SK-N-SH (cell line): ENCODE data around the gene CPN1. TPM values are rescaled to one million over a fixed set of nuclear protein-coding genes. Genes with fewer than 3 reads are reported as not detected.

Experiments used
- CTCF ChIA-PET: fragments of 300-600, 350-600 bp; formaldehyde crosslinking; extraction: SDS; loops from one replicate; lab custom pipeline; 2021; lab: Yijun Ruan, JAX
- POLR2A ChIA-PET: fragments of 350-600 bp; sonication (Branson Sonifier 250); formaldehyde crosslinking; extraction: SDS; loops from one replicate; lab custom pipeline; 2020; ENCODE audit warnings: antibody characterized with exemption, inconsistent platforms; lab: Yijun Ruan, JAX
- DNase-seq: peaks from one replicate; pipeline ENCODE4 v3.0.0; 2012
- H2AFZ ChIP-seq: fragments of 200-600 bp; sonication (generic); 2 replicates; pipeline ENCODE4 v1.8.1; 2016; ENCODE audit warnings: antibody characterized with exemption, mild to moderate bottlenecking, low read depth
- H3F3A ChIP-seq: fragments of 200-600 bp; sonication (generic); replicated peaks from 2 replicates; pipeline ENCODE3; 2016; ENCODE audit warnings: antibody characterized with exemption, mild to moderate bottlenecking; ENCODE audit not compliant: insufficient read depth
- H3K27ac ChIP-seq, 2 experiments: fragments of 200-500 bp in 1 of 2; fragments of 200-600 bp in 1 of 2; sonication (Bioruptor generic) in 1 of 2; sonication (generic), shearing (Covaris generic) in 1 of 2; 2 replicates each; pipeline versions ENCODE4 v1.5.1 to v1.6.1; 2014 to 2016; ENCODE audit warnings: low read depth in 2 of 2, inconsistent platforms in 1 of 2, low read length in 1 of 2, mild to moderate bottlenecking in 1 of 2, mixed read lengths in 1 of 2
- H3K27me3 ChIP-seq: fragments of 200-600 bp; sonication (generic), shearing (Covaris generic); 2 replicates; pipeline ENCODE4 v1.6.1; 2016; ENCODE audit warnings: mixed run types; ENCODE audit not compliant: insufficient read depth
- H3K36me3 ChIP-seq, 2 experiments: fragments of 200-500 bp in 1 of 2; fragments of 200-600 bp in 1 of 2; sonication (Bioruptor generic) in 1 of 2; sonication (generic) in 1 of 2; replicated peaks in 1 of 2; 2 replicates each; pipeline versions ENCODE3 to v1.5.1; 2014 to 2016; ENCODE audit warnings: low read length in 1 of 2, mild to moderate bottlenecking in 1 of 2; ENCODE audit not compliant: insufficient read depth in 2 of 2, control insufficient read depth in 1 of 2
- H3K4me1 ChIP-seq, 2 experiments: fragments of 200-500 bp in 1 of 2; fragments of 200-600 bp in 1 of 2; sonication (Bioruptor generic) in 1 of 2; sonication (generic), shearing (Covaris generic) in 1 of 2; 2 replicates each; pipeline versions ENCODE4 v1.5.1 to v1.6.1; 2014 to 2016; ENCODE audit warnings: low read depth in 1 of 2, low read length in 1 of 2, mixed run types in 1 of 2; ENCODE audit not compliant: insufficient read depth in 2 of 2, control insufficient read depth in 1 of 2
- H3K4me2 ChIP-seq: fragments of 200-600 bp; sonication (generic), shearing (Covaris generic); 2 replicates; pipeline ENCODE4 v1.6.1; 2017; ENCODE audit warnings: mixed run types
- H3K4me3 ChIP-seq, 2 experiments: fragments of 200-500 bp in 1 of 2; fragments of 200-600 bp in 1 of 2; sonication (Bioruptor generic) in 1 of 2; sonication (generic), shearing (Covaris generic) in 1 of 2; 2 replicates each; pipeline versions ENCODE4 v1.5.1 to v1.8.1; 2014 to 2016; ENCODE audit warnings: low read depth in 2 of 2, inconsistent platforms in 1 of 2, low read length in 1 of 2, mild to moderate bottlenecking in 1 of 2, mixed read lengths in 1 of 2, moderate library complexity in 1 of 2
- H3K79me2 ChIP-seq: fragments of 200-600 bp; sonication (generic); 2 replicates; pipeline ENCODE4 v1.8.1; 2017; ENCODE audit warnings: mild to moderate bottlenecking; ENCODE audit not compliant: insufficient read depth
- H3K9ac ChIP-seq: fragments of 200-600 bp; sonication (generic); 2 replicates; pipeline ENCODE4 v1.6.1; 2017; ENCODE audit warnings: mixed run types
- H3K9me2 ChIP-seq: fragments of 200-600 bp; sonication (generic); 2 replicates; pipeline ENCODE4 v1.6.1; 2017; ENCODE audit warnings: mixed run types
- H3K9me3 ChIP-seq: fragments of 200-600 bp; sonication (generic); 2 replicates; pipeline ENCODE4 v1.6.1; 2017; ENCODE audit warnings: mixed run types, mild to moderate bottlenecking, moderate library complexity
- H4K20me1 ChIP-seq: fragments of 200-600 bp; sonication (generic); 2 replicates; pipeline ENCODE4 v1.6.1; 2017; ENCODE audit warnings: mild to moderate bottlenecking, mixed run types; ENCODE audit not compliant: insufficient read depth
- CTCF ChIP-seq: fragments of 200-600 bp; sonication (generic); IDR thresholded peaks from 2 replicates; pipeline ENCODE4 v1.6.1; 2017; ENCODE audit warnings: antibody characterized with exemption, mild to moderate bottlenecking, moderate library complexity
- FOSL2 ChIP-seq: IDR thresholded peaks from 2 replicates; pipeline ENCODE4 v1.4.0; 2012; ENCODE audit warnings: low read depth, mild to moderate bottlenecking, moderate library complexity, borderline replicate concordance
- GABPA ChIP-seq: IDR thresholded peaks from 2 replicates; pipeline ENCODE4 v1.4.0; 2012; ENCODE audit warnings: low read depth, mild to moderate bottlenecking
- JUND ChIP-seq: IDR thresholded peaks from 2 replicates; pipeline ENCODE4 v1.4.0; 2012
- MAX ChIP-seq: IDR thresholded peaks from 2 replicates; pipeline ENCODE4 v1.4.0; 2012; ENCODE audit warnings: low read depth
- NFIC ChIP-seq: IDR thresholded peaks from 2 replicates; pipeline ENCODE4 v1.4.0; 2012; ENCODE audit warnings: borderline replicate concordance
- POLR2AphosphoS5 ChIP-seq: IDR thresholded peaks from 2 replicates; pipeline ENCODE4 v1.6.1; 2012; ENCODE audit warnings: low read depth, low read length
- REST ChIP-seq: IDR thresholded peaks from 2 replicates; pipeline ENCODE4 v1.6.1; 2012; ENCODE audit warnings: mild to moderate bottlenecking, low read depth, low read length, moderate library complexity
- RXRA ChIP-seq: IDR thresholded peaks from 2 replicates; pipeline ENCODE4 v1.4.0; 2012; ENCODE audit warnings: low read depth, mild to moderate bottlenecking, borderline replicate concordance
- SIN3A ChIP-seq: IDR thresholded peaks from 2 replicates; pipeline ENCODE4 v1.6.1; 2012; ENCODE audit warnings: low read depth, mild to moderate bottlenecking, low read length, moderate library complexity, borderline replicate concordance
- SMC3 ChIP-seq: IDR thresholded peaks from 2 replicates; pipeline ENCODE4 v1.6.1; 2012; ENCODE audit warnings: low read depth, low read length, improper control_type of control experiment
- TAF1 ChIP-seq: IDR thresholded peaks from 2 replicates; pipeline ENCODE4 v1.6.1; 2012; ENCODE audit warnings: low read depth, mild to moderate bottlenecking, low read length, moderate library complexity, borderline replicate concordance
- TCF12 ChIP-seq: IDR thresholded peaks from 2 replicates; pipeline ENCODE4 v1.4.0; 2012
- USF1 ChIP-seq: IDR thresholded peaks from 2 replicates; pipeline ENCODE4 v1.4.0; 2012; ENCODE audit warnings: low read depth, borderline replicate concordance
- YY1 ChIP-seq: IDR thresholded peaks from 2 replicates; pipeline ENCODE4 v1.4.0; 2012; ENCODE audit warnings: low read depth, mild to moderate bottlenecking
- WGBS: methylation state at CpG from one replicate; pipeline ENCODE4 v1.1.6; 2017; ENCODE audit warnings: low lambda C conversion rate; 5-methylcytosine and 5-hydroxymethylcytosine counted together
- polyA plus RNA-seq, 3 experiments: library from polyadenylated mRNA; depleted of rRNA; stranded (reverse); fragments of >200 nt; gene quantifications; 2 replicates each; pipeline ENCODE4 v1.2.3, GENCODE V29; 2012

The CPN1 gene
- polyA plus RNA-seq, 1 of the 3 experiments (the other 2 are of a cell fraction), result not detected

GRCh38 chr10:100038561-100039071 is 43.1 kb downstream of the CPN1 start:
- Histone ChIP-seq H3K79me2 (no peaks in the 10 kb centered on the region), H3K4me3 (no peak overlapping the region), H3K27ac (no peak overlapping the region), H2AFZ (peak overlapping the region; percentile 69; the same call in 1 of the 2 replicates), H3K9me2 (no peaks in the 10 kb centered on the region), H3K36me3 (no peaks in the 10 kb centered on the region), H3F3A (no peaks in the 10 kb centered on the region), H3K4me2 (no peak overlapping the region), H3K9ac (no peak overlapping the region), H4K20me1 (no peaks in the 10 kb centered on the region)
- CTCF ChIA-PET, result interaction anchor here (1.0 to 3.0 kb wide), 4 partner anchors 8 to 193 kb away, joined by 3 to 14 read pairs (median 12); partner anchors contain the start of gene DNMBP
- no peak for DNase-seq
- no peak for TF ChIP-seq RXRA
- no peak for TF ChIP-seq NFIC
- no peak for TF ChIP-seq POLR2AphosphoS5
- TF ChIP-seq TAF1, result no peak
- no peak for TF ChIP-seq MAX
- TF ChIP-seq YY1, result no peak
- TF ChIP-seq SIN3A, result no peak
- no peak for TF ChIP-seq JUND
- TF ChIP-seq SMC3, result no peak
- TF ChIP-seq REST, result no peak
- TF ChIP-seq CTCF, result no peak
- TF ChIP-seq USF1, result no peak
- no peak for TF ChIP-seq FOSL2
- no peak for TF ChIP-seq TCF12
- TF ChIP-seq GABPA, result no peak
- TF ChIP-seq, all 33 proteins: peak for 0
- H3K4me1 ChIP-seq, result peaks cover 0 to under 1% of the 10 kb centered on the region in 2 experiments; a peak in 1 of 4 replicates
- POLR2A ChIA-PET, result interaction anchor here (0.7 kb wide), 1 partner anchor 173 kb away, joined by 3 read pairs; no protein-coding TSS in a partner anchor
- WGBS, result 0% methylated on average over 1 of the region's 1 CpG
- no peaks in the 10 kb centered on the region for H3K9me3 ChIP-seq
- no peaks in the 10 kb centered on the region for H3K27me3 ChIP-seq
